Pancreas (tissue), 10 donors: ENCODE data around the gene PIGQ. TPM values are rescaled to one million over a fixed set of nuclear protein-coding genes. Genes with fewer than 3 reads are reported as not detected.

ENCODE experiments used
- ATAC-seq, 4 donors: fragments of 200-7000 bp; cut with Tn5 transposase; one replicate each; pipeline versions ENCODE4 v1.8.0 to v1.9.1; 2020; ENCODE audit warnings: mild to moderate bottlenecking in 4 of 4, moderate library complexity in 4 of 4
- DNase-seq, 6 donors: peaks; one replicate each; pipeline ENCODE4 v3.0.0-alpha.2; 2020
- FAIRE-seq: peaks from 2 replicates; lab custom pipeline; 2012; peaks lifted over from hg19 to GRCh38; lab: Jason Lieb, UNC
- H3K27ac ChIP-seq, 4 donors: fragments of 200-600 bp; sonication (generic); 1 replicate in 3 of 4; 2 replicates in 1 of 4; pipeline versions ENCODE4 v1.5.0 to v1.8.0; 2020
- H3K27me3 ChIP-seq, 4 donors: fragments of 200-600 bp; one replicate each; pipeline ENCODE4 v1.8.0; 2021
- H3K36me3 ChIP-seq, 3 donors: fragments of 200-600 bp; sonication (generic) in 1 of 3; one replicate each; pipeline versions ENCODE4 v1.5.0 to v1.8.0; 2020 to 2021
- H3K4me1 ChIP-seq, 3 donors: fragments of 200-600 bp; one replicate each; pipeline ENCODE4 v1.8.0; 2021
- H3K4me3 ChIP-seq, 4 donors: fragments of 200-600 bp; sonication (generic) in 2 of 4; one replicate each; pipeline versions ENCODE4 v1.5.0 to v1.8.0; 2020 to 2021
- H3K9me3 ChIP-seq, 4 donors: fragments of 200-600 bp; one replicate each; pipeline ENCODE4 v1.8.0; 2021
- CTCF ChIP-seq, 4 donors: fragments of 200-600 bp; sonication (generic) in 3 of 4; IDR thresholded peaks; one replicate each; pipeline versions ENCODE4 v1.5.0 to v1.8.0; 2021; ENCODE audit warnings: antibody characterized with exemption in 4 of 4
- WGBS, 2 donors: extraction: QIAGEN DNeasy Blood & Tissue Kit; methylation state at CpG; one replicate each; pipeline ENCODE4 v1.1.7; 2013; 5-methylcytosine and 5-hydroxymethylcytosine counted together
- intact Hi-C, 3 donors: fragments of 100-400 bp; cut with DNase I; formaldehyde crosslinking; loops; one replicate each; pipeline versions ENCODE4 v1.11.1 to v1.14.2; 2022
- polyA plus RNA-seq, 2 donors: library from polyadenylated mRNA; stranded (reverse); fragments of 200-250 nt; gene quantifications; one replicate each; pipeline ENCODE4 v1.2.3, GENCODE V29; 2013
- total RNA-seq, 6 donors: library from RNA; stranded (reverse); fragmentation: NEBNext Ultra II Directional in 4 of 6; extraction: Animal tissue kit (Norgen Biotek cat#: 25700) in 4 of 6; gene quantifications; one replicate each; pipeline versions ENCODE4 v1.2.1 to v1.2.4, GENCODE V29; 2021 to 2023
- donor health status: healthy with polysubstance abuse.
- donor health status: DM: no; HTN: no; CAD: no; lungs with moderate emphysema.
- donor health status: DM: no; HTN: no; CAD: no.
- donor health status: control.
- donor health status: control.
- donor health status: Bipolar disorder and iron deficiency.
- donor health status: DM: yes; HTN: yes; CAD: no.
- donor health status: DM: no; HTN: no; CAD: no.
- donor health status: DM: no; HTN: no; CAD: no.
- donor health status: DM: yes; HTN: yes; CAD: no.

PIGQ gene
- total and polyA plus RNA-seq, 8 donors: 29.7 to 165 (median 43.6) TPM

GRCh38 chr16:572865-573650 is 3.3 kb downstream of the PIGQ start:
- Histone ChIP-seq H3K4me3 (no peak overlapping the region), H3K27me3 (no peaks in the 10 kb centered on the region), H3K27ac (no peak overlapping the region), H3K9me3 (no peaks in the 10 kb centered on the region), H3K36me3 (peaks cover 0 to 7% (median 0%) of the 10 kb centered on the region in 3 donors), H3K4me1 (peaks cover 0 to 5% (median 3%) of the 10 kb centered on the region in 3 donors)
- 82 to 88% methylated on average over 24 to 27 of the region's 27 CpGs for WGBS, 2 donors
- intact Hi-C loops: no loop called here
- no peak for TF ChIP-seq CTCF (IDR thresholded peaks at IDR 0.05)
- no peak for FAIRE-seq
- no peak for DNase-seq
- no peak for ATAC-seq

- DNase-seq (no peak), FAIRE-seq (no peak), ATAC-seq (no peak)
- 93% methylated on average over 44 to 46 of the region's 46 CpGs for WGBS, 2 donors
- peaks cover 0 to 7% (median 0%) of the 10 kb centered on the region in 3 donors for H3K36me3 ChIP-seq
- peaks cover 0 to 1% (median 1%) of the 10 kb centered on the region in 3 donors for H3K4me1 ChIP-seq
- no peaks in the 10 kb centered on the region for H3K9me3 ChIP-seq
- intact Hi-C loops: no loop called here
- no peaks in the 10 kb centered on the region for H3K27me3 ChIP-seq
- H3K27ac ChIP-seq: no peak overlapping the region
- no peak overlapping the region for H3K4me3 ChIP-seq
- TF ChIP-seq CTCF (IDR thresholded peaks at IDR 0.05): no peak
Observed at GRCh38 chr16:574021-574760, 4.4 kb downstream of the PIGQ start.

- FAIRE-seq: no peak
- no peaks in the 10 kb centered on the region for H3K27me3 ChIP-seq
- H3K4me3 ChIP-seq: no peak overlapping the region
- no peak for DNase-seq
- H3K9me3 ChIP-seq: no peaks in the 10 kb centered on the region
- peaks cover 0 to 7% (median 0%) of the 10 kb centered on the region in 3 donors for H3K36me3 ChIP-seq
- no peak overlapping the region for H3K27ac ChIP-seq
- whole genome bisulfite sequencing, 2 donors: 86 to 90% methylated on average over 36 of the region's 36 CpGs
- peaks cover 0 to 10% (median 7%) of the 10 kb centered on the region in 3 donors for H3K4me1 ChIP-seq
- no peak for ATAC-seq
- TF ChIP-seq CTCF (IDR thresholded peaks at IDR 0.05): no peak
- intact Hi-C loops: loop anchor here in 1 of 3 donors (5.0 kb wide), 1 partner anchor 87 kb away; no protein-coding TSS in a partner anchor
Observed at GRCh38 chr16:575354-576196, 5.8 kb downstream of the PIGQ start.

- no peak for TF ChIP-seq CTCF (IDR thresholded peaks at IDR 0.05)
- DNase-seq (no peak), ATAC-seq (no peak), FAIRE-seq (no peak)
- Histone ChIP-seq H3K27me3 (no peaks in the 10 kb centered on the region), H3K4me3 (no peak overlapping the region), H3K9me3 (no peaks in the 10 kb centered on the region), H3K36me3 (peaks cover 0 to 7% (median 0%) of the 10 kb centered on the region in 3 donors), H3K4me1 (peaks cover 0 to 14% (median 7%) of the 10 kb centered on the region in 3 donors), H3K27ac (no peak overlapping the region)
- WGBS, 2 donors: 88 to 91% methylated on average over 19 to 21 of the region's 21 CpGs
- intact Hi-C loops: loop anchor here in 1 of 3 donors (5.0 kb wide), 1 partner anchor 86 kb away; no protein-coding TSS in a partner anchor
Observed at GRCh38 chr16:576197-576822, 6.5 kb downstream of the PIGQ start.
